ENCODE results near the gene DPH7. TPM values are rescaled to one million over a fixed set of nuclear protein-coding genes. Genes with fewer than 3 reads are reported as not detected.

Gene DPH7
- polyA plus RNA-seq, 3 donors from 2014 or later: 21.4 to 32.4 (median 30.1) TPM

DNA sequence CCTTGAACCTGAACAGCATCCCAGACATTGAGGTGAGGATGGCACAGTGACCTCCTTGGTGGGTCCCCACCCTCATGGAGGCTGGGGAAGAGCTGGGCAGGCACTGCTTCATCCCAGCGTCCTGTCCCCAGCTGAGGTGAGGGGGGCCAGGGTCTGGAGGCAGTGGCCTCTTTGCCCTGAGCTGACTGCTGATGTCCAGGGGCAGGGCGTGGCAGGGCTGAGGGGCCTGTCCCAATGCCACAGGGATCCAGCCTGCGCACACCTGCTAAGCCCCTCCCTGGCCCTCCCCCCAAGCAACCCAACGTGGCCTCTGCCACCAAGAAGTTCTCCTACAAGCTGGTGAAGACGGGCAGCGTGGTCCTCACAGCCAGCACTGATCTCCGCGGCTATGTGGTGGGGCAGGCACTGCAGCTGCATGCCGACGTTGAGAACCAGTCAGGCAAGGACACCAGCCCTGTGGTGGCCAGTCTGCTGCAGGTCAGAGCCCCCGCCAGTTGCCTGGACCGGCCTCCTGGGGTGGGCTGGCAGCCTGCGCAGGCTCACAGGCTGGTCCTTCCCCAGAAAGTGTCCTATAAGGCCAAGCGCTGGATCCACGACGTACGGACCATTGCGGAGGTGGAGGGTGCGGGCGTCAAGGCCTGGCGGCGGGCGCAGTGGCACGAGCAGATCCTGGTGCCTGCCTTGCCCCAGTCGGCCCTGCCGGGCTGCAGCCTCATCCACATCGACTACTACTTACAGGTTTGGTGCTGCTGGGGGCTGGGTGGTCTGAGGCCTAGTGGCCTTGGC is 35.2 kb upstream of the DPH7 start:
- H3K36me3 Mint-ChIP-seq: no peaks in the 10 kb centered on the region
- H3K4me3 Mint-ChIP-seq: no peak overlapping the region
- peaks cover 12 to 23% of the 10 kb centered on the region in 2 donors for H3K4me1 Mint-ChIP-seq
- DNase-seq: no peak
- no peaks in the 10 kb centered on the region for H3K9me3 Mint-ChIP-seq
- H3K27ac Mint-ChIP-seq: no peak overlapping the region
- peaks cover 0 to 8% (median 5%) of the 10 kb centered on the region in 3 donors for H3K27me3 Mint-ChIP-seq (ENCODE audit: low read depth in 3 of 3)

DNA sequence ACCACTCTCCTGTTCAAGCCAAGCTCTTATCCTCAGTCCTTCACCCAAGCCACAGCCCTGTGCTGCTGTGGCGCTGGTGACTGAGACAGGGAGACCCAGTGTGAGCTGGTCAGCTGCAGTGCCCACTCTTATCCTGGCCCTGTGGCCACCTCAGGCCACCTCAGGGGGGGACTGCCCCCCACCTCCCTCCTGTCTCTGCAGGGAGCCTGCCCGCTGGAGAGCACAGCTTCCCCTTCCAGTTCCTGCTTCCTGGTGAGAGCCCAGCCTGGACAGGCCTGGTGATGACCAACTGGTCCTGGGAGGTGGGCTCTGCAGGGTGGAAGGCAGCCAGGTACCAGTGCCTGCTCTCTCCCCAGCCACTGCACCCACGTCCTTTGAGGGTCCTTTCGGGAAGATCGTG is 34.5 kb upstream of the DPH7 start:
- no peaks in the 10 kb centered on the region for H3K9me3 Mint-ChIP-seq
- H3K4me1 Mint-ChIP-seq: peaks cover 12 to 29% of the 10 kb centered on the region in 2 donors
- no peaks in the 10 kb centered on the region for H3K36me3 Mint-ChIP-seq
- no peak overlapping the region for H3K4me3 Mint-ChIP-seq
- H3K27me3 Mint-ChIP-seq (ENCODE audit: low read depth in 3 of 3): peaks cover 0 to 5% (median 2%) of the 10 kb centered on the region in 3 donors
- no peak for DNase-seq
- H3K27ac Mint-ChIP-seq: no peak overlapping the region

DNA sequence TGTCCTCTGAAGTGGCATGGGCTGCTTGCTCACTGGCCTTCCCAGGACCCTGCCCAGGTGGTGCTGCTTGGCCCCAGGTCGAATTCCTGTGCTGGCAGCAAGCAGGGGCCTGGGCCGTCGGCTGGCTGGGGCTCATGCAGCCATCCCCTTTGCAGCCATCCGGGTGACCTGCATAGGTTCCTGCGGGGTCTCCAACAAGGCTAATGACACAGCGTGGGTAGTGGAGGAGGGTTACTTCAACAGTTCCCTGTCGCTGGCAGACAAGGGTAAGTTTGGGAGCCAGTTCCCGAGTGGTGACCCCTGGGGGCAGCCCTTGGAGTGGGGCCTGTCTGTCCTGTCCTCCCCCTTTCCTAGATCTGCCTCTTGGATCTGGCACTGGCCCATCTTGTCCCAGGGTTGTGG is 34.0 kb upstream of the DPH7 start:
- no peak for DNase-seq
- no peak overlapping the region for H3K4me3 Mint-ChIP-seq
- H3K4me1 Mint-ChIP-seq: peaks cover 7 to 28% of the 10 kb centered on the region in 2 donors
- H3K27ac Mint-ChIP-seq: peak overlapping the region in 1 of 6 donors; percentile 39
- no peaks in the 10 kb centered on the region for H3K9me3 Mint-ChIP-seq
- peaks cover 0 to 5% (median 2%) of the 10 kb centered on the region in 3 donors for H3K27me3 Mint-ChIP-seq (ENCODE audit: low read depth in 3 of 3)
- no peaks in the 10 kb centered on the region for H3K36me3 Mint-ChIP-seq

DNA sequence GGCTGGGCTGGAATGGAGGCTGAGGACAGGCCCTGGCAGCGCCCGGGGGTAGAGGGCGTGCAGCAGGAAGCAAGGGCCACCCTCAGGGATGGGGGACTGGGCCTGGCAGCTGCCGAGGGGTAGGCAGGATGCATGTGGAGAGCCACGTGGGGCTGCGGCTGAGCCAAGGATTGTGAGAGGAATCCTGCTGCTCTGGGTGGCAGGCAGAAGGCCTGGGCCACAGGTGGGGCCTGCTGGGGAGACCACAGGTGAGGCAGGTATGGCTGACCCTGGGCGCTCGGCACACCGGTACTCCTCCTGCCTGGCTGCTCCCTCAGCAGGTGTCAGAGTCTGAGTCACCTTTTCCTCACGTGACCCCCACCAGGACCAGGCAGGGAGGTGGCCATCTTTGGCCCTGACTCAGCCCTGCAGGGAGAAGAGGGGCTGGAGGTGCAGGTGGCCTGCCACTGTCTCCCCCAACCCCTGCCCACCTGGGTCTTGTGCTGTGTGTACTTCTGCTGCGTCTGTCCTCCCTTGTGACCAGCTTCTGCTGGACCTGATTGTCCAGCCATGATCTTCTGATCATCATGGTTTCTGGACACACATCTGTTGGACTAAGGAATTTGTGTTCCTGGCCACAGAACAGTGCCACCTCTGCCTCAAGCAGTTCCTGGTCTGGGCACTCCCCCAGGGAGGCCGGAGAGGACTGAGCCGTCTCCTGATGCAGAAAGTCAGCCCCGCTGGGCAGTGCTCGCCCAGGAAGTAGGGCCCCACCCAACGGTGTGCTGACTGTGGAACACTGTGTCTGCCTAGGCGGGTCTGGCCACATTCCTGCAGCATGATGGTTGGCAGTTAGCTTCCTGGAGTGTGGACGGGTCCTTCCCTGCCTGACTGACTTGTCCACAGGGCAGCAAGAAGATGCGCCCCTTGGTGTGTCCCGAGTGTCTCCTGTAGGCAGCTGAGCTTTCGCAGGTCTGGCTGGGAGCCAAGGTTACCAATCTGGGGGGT is 33.2 kb upstream of the DPH7 start:
- Mint-ChIP-seq H3K9me3 (no peaks in the 10 kb centered on the region), H3K27me3 (ENCODE audit: low read depth in 3 of 3) (peaks cover 0 to 2% (median 2%) of the 10 kb centered on the region in 3 donors), H3K4me3 (no peak overlapping the region), H3K36me3 (no peaks in the 10 kb centered on the region), H3K27ac (peak overlapping the region in 3 of 6 donors; percentile 37 to 40 (median 39)), H3K4me1 (peaks cover 8 to 29% of the 10 kb centered on the region in 2 donors)
- no peak for DNase-seq

DNA sequence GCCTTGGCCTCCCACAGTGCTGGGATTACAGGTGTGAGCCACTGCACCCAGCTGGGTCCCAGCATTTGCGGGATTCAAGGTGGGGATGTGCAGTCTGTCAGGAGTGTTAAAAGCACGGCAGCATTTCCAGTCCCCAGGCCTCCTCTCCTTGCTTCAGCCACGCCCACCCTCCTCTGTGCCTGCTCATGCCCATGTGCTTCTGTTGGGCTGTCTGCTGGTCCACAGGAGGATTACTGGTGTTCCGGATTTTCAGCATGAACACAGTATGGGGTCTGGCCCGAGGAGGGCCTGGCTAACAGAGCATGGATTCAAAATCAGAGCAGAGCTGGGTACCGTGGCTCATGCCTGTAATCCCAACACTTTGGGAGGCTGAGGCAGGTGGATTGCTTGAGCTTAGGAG is 32.2 kb upstream of the DPH7 start:
- Mint-ChIP-seq H3K4me3 (no peak overlapping the region), H3K36me3 (no peaks in the 10 kb centered on the region), H3K4me1 (peaks cover 15 to 36% of the 10 kb centered on the region in 2 donors), H3K9me3 (no peaks in the 10 kb centered on the region), H3K27ac (no peak overlapping the region), H3K27me3 (ENCODE audit: low read depth in 3 of 3) (peaks cover 0 to 2% (median 2%) of the 10 kb centered on the region in 3 donors)
- no peak for DNase-seq

DNA sequence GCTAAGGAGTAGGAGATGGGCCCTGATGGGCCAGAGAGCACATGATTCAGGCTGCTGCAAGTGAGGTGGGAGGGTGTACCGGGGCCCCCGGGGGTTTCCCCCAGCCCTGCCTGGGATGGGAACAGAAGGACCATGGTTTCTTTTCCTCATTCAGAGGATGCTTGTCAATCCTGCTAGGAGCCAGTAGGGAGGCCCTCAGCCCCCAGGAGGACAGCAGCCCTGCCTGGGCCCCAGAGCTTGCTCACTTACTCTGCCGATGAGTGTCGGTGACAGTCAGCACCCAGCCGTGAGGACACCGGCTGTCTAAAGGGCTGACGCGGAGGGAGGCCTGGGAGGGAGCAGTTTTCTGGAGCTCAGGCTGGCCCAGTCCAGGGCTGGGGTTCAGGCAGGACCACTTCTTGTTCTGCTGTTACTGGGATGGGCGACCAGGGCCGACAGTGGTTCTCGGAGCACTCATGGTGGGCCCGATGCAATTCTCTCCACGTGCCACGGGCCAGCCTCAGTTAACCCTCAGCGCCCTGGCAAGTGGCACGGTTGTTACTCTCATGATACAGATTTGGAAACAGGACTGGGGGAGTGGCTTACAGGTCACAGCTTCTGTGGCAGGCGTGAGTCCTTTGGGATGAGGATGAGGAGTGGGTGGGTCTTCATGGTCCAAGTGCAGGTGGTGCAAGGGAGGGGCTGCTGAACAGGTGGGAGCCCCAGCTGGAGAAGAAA is 28.6 kb upstream of the DPH7 start:
- Mint-ChIP-seq H3K4me3 (peak overlapping the region; percentile 75 to 86 (median 83)), H3K36me3 (no peaks in the 10 kb centered on the region), H3K9me3 (no peaks in the 10 kb centered on the region), H3K27ac (peak overlapping the region in 3 of 6 donors; percentile 24 to 59 (median 45)), H3K27me3 (ENCODE audit: low read depth in 3 of 3) (peaks cover 0 to 4% (median 3%) of the 10 kb centered on the region in 3 donors), H3K4me1 (peaks cover 21 to 32% of the 10 kb centered on the region in 2 donors)
- no peak for DNase-seq

DNA sequence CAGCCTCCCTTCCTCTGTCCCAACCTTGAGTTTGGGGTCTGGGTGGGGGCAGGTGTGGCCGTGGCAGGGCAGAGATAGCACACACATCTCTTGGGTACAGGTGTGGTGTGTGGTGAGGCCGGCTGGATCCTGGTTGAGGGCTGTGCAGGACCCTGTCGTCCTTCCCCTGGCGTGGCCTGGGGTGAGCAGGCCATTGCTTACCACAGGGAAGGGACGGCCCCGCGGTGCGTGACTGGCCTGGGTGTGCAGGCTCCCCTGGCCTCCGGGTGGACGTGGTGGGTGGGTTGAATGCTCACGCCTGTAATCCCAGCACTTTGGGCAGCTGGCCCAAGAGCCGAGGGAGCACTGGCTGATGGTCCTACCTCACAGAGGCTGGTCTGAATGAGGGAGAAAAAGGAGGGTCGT is 28.0 kb upstream of the DPH7 start:
- no peak for DNase-seq

DNA sequence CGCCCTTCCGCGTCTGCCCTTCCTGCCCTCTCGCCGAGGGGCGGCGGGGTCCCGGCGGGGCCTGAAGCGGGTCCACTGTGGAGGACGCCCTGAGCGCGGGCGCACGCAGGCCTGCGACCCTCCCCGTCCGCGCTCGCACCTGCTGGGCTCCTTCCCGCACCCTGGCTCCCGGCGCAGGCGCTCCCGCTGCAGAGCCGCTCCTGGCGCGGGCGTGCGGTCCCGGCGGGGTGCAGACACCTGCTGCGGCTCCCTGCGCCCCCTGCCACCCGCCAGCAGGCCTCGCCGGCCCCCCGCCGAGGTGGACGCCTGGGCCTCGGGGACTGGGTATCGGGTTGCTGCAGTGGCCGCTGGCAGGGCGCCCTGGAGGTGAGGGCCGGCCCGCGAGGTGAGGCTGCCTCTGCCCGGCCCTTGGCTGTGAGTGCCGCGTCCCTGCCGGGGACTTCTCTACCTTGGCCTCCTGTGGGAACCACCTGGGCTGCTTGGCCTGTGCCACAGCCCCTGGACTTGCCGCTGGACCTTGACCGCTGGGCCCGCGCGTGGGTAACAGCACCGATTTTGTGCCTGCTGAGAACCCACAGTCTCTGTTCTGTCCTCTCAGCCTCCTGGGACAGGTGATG is 27.4 kb upstream of the DPH7 start:
- Mint-ChIP-seq H3K36me3 (no peaks in the 10 kb centered on the region), H3K27ac (peak overlapping the region in 3 of 6 donors; percentile 56 to 75 (median 62)), H3K4me3 (peak overlapping the region; percentile 75 to 86 (median 83)), H3K9me3 (no peaks in the 10 kb centered on the region), H3K4me1 (peaks cover 21 to 24% of the 10 kb centered on the region in 2 donors), H3K27me3 (ENCODE audit: low read depth in 3 of 3) (peaks cover 0 to 2% (median 2%) of the 10 kb centered on the region in 3 donors)
- no peak for DNase-seq

More for the DNA sequence above, 28.0 kb upstream of the DPH7 start:
- Mint-ChIP-seq H3K36me3 (no peaks in the 10 kb centered on the region), H3K27ac (peak overlapping the region in 4 of 6 donors; percentile 24 to 75 (median 52)), H3K27me3 (ENCODE audit: low read depth in 3 of 3) (peaks cover 0 to 3% (median 2%) of the 10 kb centered on the region in 3 donors), H3K9me3 (no peaks in the 10 kb centered on the region), H3K4me3 (peak overlapping the region; percentile 75 to 86 (median 83)), H3K4me1 (peaks cover 21 to 28% of the 10 kb centered on the region in 2 donors)

DNA sequence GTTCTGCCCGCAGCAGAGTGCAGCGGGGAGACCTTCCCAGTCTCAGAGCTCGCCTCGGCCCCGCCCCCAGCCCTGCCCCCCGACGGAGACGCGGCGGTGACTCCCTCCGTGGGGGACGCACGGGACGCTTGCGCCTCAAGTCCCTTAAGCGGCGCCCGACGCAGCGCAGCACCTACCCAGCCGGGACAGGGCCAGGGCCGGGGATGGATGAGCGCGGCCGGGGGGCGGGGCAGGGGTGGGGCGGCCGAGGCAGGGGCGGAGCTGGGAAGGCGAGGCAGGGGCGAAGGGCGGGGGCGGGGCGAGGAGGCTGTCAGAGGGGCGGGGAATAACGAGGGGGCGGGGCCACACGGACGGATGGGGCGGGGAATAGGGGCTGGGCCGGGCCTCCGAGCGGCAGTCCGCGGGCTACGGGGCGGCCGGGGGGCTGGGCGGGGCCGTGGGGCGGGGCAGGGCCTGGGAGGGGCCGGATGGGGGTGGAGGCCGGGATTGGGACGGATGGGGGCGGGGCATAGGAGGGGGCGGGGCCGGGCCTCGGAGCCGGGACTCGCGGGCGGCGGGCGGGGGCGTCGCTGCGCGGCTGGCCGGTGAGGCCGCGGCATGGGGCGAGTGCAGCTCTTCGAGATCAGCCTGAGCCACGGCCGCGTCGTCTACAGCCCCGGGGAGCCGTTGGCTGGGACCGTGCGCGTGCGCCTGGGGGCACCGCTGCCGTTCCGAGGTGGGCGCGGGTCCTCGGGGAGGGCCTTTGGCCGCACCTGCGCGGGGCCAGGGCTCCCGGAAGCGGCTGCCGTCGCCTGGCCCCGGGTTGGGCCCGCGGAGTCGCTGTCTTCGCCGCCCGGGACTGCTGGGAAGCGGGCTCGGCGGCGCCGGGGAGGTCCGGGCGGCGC is 26.6 kb upstream of the DPH7 start, which contains the start of gene ARRDC1:
ARRDC1 (plus strand) TSS at position 566 of the 884 bp plus-strand sequence; CDS start at position 598, 32 bp downstream.
- Mint-ChIP-seq H3K4me1 (peaks cover 21 to 24% of the 10 kb centered on the region in 2 donors), H3K36me3 (no peaks in the 10 kb centered on the region), H3K27ac (peak within 1 kb of the TSS in 3 of 6 donors; percentile 56 to 75 (median 62)), H3K27me3 (ENCODE audit: low read depth in 3 of 3) (peaks cover 0 to 2% (median 2%) of the 10 kb centered on the region in 3 donors), H3K4me3 (peak within 1 kb of the TSS; percentile 75 to 86 (median 83)), H3K9me3 (no peaks in the 10 kb centered on the region)
- peak; percentile 81 to 92 (median 88) for DNase-seq

DNA sequence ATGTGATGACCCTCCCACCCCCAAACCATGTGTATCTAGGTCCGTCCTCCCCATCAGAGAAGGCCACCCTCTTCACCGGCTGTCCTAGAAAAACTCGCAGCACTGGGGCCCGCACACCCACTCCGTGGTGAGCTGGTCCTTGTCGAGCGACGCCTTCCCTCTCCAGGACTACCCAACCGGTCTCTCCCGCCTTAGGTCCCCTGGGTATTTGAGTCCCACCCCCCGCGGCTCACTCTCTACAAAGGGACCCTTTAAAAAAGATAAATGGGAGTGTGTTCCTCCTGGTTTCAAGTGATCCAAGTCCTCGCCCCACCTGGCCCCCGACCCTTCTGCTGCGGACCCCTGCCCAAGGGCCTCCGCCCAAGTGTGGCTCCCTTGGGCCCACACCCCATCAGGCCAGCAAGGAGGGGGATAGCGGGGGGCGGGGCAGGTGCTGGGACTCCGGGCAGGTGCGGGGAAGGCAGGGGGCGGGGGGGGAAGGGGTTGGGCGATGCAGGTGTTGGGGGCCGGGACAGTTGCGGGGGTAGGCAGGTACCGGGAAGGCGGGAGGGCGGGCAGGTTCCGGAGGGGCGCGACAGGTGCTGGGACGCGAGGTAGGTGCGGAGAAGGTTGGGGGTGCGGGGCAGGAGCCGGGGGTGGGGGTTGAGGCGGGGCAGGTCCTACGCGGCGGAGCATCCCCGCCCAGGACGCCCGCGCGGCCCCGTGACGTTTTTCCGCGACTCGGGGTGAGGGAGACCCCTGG is 25.8 kb upstream of the DPH7 start:
- Mint-ChIP-seq H3K27ac (peak overlapping the region in 1 of 6 donors; percentile 40), H3K36me3 (no peaks in the 10 kb centered on the region), H3K27me3 (ENCODE audit: low read depth in 3 of 3) (peaks cover 0 to 2% (median 2%) of the 10 kb centered on the region in 3 donors), H3K4me1 (peaks cover 21 to 24% of the 10 kb centered on the region in 2 donors), H3K4me3 (peak overlapping the region; percentile 35 to 71 (median 57)), H3K9me3 (no peaks in the 10 kb centered on the region)
- no peak for DNase-seq

DNA sequence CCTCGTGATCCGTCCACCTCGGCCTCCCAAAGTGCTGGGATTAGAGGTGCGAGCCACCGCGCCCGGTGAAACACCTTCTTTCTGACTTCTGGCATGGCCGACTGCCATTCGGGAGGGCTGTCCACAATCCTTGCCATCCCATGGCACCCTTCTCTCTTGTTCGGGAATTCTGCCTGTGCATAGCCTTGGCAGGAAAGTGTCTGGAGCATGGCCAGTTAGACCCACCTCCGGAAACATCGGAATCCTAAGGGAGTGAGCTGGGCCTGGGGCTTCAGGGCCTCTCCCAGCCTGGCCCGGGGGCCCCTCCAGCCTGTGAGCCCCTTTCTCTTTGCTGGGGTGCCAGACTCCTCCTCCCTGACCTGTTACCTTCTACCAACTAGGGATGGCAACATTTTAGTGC is 25.2 kb upstream of the DPH7 start:
- Mint-ChIP-seq H3K9me3 (no peaks in the 10 kb centered on the region), H3K27me3 (ENCODE audit: low read depth in 3 of 3) (peaks cover 0 to 2% (median 2%) of the 10 kb centered on the region in 3 donors), H3K27ac (peak overlapping the region in 1 of 6 donors; percentile 40), H3K4me1 (peaks cover 21 to 23% of the 10 kb centered on the region in 2 donors), H3K36me3 (no peaks in the 10 kb centered on the region), H3K4me3 (peak overlapping the region; percentile 35 to 71 (median 57))
- no peak for DNase-seq

Measured in immature natural killer cell (primary cell).